ENCODE measurements around the gene MRPL22. TPM values are rescaled to one million over a fixed set of nuclear protein-coding genes. Genes with fewer than 3 reads are reported as not detected.
"Not testable (repeated sequence)": the region's sequence is repeated elsewhere in the genome, so short reads cannot be mapped to it uniquely, and the experiment has no call there.

The MRPL22 gene
- total RNA-seq, 1 experiment from 2014 or later = 19.7 TPM

GRCh38 chr5:154940375-154940771, 500 bp upstream of the MRPL22 start:
- no peak for DNase-seq (ENCODE audit: low read depth)

GRCh38 chr5:154943527-154943926, 2.7 kb downstream of the MRPL22 start:
- DNase-seq (ENCODE audit: low read depth) = no peak

GRCh38 chr5:154944716-154945115, 3.8 kb downstream of the MRPL22 start:
- no peak for DNase-seq (ENCODE audit: low read depth)

GRCh38 chr5:154945695-154946301, 4.9 kb downstream of the MRPL22 start:
- peak; percentile 10 for DNase-seq (ENCODE audit: low read depth)

- no peak for DNase-seq (ENCODE audit: low read depth)
Observed at GRCh38 chr5:154947778-154948177, 6.9 kb downstream of the MRPL22 start.

GRCh38 chr5:154948313-154948712, 7.4 kb downstream of the MRPL22 start:
- DNase-seq (ENCODE audit: low read depth) = no peak

GRCh38 chr5:154949781-154950180, 8.9 kb downstream of the MRPL22 start:
- no peak for DNase-seq (ENCODE audit: low read depth)

- no peak for DNase-seq (ENCODE audit: low read depth)
Observed at GRCh38 chr5:154956712-154957111, 15.8 kb downstream of the MRPL22 start.

GRCh38 chr5:154962494-154962893, 21.6 kb downstream of the MRPL22 start:
- peak; percentile 84 for DNase-seq (ENCODE audit: low read depth)

GRCh38 chr5:154966081-154966841, 25.4 kb downstream of the MRPL22 start:
- no peak for DNase-seq (ENCODE audit: low read depth)

- no peak for DNase-seq (ENCODE audit: low read depth)
Observed at GRCh38 chr5:154966874-154967273, 26.0 kb downstream of the MRPL22 start.

- DNase-seq (ENCODE audit: low read depth) = peak; percentile 10
Observed at GRCh38 chr5:154967421-154968024, 26.6 kb downstream of the MRPL22 start.

GRCh38 chr5:154968953-154969352, 28.1 kb downstream of the MRPL22 start:
- no peak for DNase-seq (ENCODE audit: low read depth)

GRCh38 chr5:154970759-154971158, 29.9 kb downstream of the MRPL22 start:
- peak; percentile 8 for DNase-seq (ENCODE audit: low read depth)

- no peak for DNase-seq (ENCODE audit: low read depth)
Observed at GRCh38 chr5:154971501-154971900, 30.6 kb downstream of the MRPL22 start.

- peak; percentile 46 for DNase-seq (ENCODE audit: low read depth)
Observed at GRCh38 chr5:154972476-154973080, 31.7 kb downstream of the MRPL22 start.

- not testable (repeated sequence) for DNase-seq (ENCODE audit: low read depth)
Observed at GRCh38 chr5:154976082-154976481, 35.2 kb downstream of the MRPL22 start.

- no peak for DNase-seq (ENCODE audit: low read depth)
Observed at GRCh38 chr5:154977409-154977808, 36.5 kb downstream of the MRPL22 start.

GRCh38 chr5:154978294-154978693, 37.4 kb downstream of the MRPL22 start:
- DNase-seq (ENCODE audit: low read depth) = not testable (repeated sequence)

- no peak for DNase-seq (ENCODE audit: low read depth)
Observed at GRCh38 chr5:154984946-154985516, 44.2 kb downstream of the MRPL22 start.

- peak; percentile 81 for DNase-seq (ENCODE audit: low read depth)
Observed at GRCh38 chr5:154986151-154986550, 45.3 kb downstream of the MRPL22 start.

GRCh38 chr5:154989626-154990025, 48.8 kb downstream of the MRPL22 start:
- DNase-seq (ENCODE audit: low read depth) = no peak

Measured in LHCN-M2 (cell line).